HG02885 (cell line): ENCODE data around the gene OPA3.
"Not testable (repeated sequence)": the region's sequence is repeated elsewhere in the genome, so short reads cannot be mapped to it uniquely, and the experiment has no call there.

Source experiments
- ATAC-seq: cut with Tn5 transposase; IDR thresholded peaks from one replicate; pipeline ENCODE4 v1.9.1; 2021; ENCODE audit warnings: mild to moderate bottlenecking; ENCODE audit not compliant: unreplicated experiment, poor library complexity

The OPA3 gene

DNA sequence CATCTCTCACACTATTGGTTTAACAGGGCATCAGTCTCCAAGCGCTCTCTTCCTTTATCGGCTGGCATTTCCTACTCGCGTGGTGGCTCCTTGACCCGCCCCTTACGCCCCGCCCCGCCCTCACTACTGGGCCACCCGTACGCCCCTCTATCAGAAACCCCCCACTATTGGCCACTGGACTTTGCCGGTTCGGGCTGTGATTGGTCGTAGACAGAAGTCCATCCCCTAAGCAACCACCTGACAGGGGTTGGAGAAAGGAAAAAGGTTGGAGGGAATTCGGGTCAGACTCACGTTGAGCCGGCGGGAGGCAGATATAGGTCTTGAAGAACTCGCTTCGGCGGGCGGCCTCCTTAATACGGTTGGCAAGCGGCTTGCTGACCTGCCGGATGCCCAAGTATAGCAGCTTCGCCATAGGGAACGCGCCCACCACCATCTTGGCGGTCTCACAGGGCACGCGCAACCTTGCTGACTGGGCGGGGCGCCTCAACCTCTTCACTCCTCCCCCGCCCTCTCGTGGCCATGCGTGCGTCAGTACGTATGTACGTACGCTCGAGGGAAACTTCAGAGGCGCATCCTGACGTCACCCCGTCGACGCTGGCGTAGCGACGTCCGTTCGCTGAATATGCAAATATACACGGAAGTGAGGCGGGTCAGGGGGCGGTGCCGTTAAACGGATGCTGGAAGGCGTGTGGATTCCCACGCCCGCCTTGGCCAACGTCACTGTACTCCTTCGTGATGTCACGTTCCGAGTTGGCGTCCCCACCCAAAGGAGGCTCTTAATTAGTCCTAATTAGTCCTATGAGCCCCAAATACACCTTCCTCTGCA, at the start of gene OPA3:
Gene OPA3 (minus strand): TSS at position 471 of the 826 bp plus-strand sequence. CDS start 38 bp downstream, at position 433.
- ATAC-seq: peak; percentile 89

DNA sequence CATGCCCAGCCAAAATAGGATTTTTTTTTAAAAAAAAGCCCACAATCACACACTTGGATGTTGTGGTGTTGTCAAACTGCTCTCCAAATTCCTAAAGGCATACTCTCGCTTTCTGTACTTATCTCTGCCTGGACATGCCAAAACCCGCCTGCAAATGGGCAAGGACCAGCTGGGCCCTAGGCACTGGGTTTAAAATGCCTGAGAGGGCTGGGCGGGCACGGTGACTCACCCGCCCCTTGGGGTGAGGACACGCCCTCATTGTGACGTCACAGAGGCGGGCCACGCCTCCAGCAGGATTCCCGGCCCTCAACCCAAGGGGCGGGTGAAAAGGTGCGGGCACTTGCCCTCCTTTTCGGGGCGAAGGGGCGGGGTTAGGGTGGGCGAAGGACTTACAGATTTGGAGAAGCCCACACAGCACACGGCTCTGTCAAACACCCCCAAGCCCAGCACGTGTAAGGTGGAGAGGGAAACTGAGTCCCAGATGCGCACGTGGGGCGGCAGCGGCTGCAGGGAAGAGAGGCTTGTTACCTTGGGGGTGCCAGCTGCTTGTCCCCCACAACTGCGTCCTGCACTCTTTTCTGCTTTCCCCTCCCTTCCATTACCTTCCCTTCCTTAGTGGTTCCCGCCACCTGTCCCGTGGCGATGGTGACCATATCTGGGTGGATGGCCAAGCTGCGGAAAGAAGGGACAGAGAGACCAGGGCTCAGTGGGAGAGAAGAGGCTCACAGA, 48.0 kb upstream of the OPA3 start:
- no peak for ATAC-seq

DNA sequence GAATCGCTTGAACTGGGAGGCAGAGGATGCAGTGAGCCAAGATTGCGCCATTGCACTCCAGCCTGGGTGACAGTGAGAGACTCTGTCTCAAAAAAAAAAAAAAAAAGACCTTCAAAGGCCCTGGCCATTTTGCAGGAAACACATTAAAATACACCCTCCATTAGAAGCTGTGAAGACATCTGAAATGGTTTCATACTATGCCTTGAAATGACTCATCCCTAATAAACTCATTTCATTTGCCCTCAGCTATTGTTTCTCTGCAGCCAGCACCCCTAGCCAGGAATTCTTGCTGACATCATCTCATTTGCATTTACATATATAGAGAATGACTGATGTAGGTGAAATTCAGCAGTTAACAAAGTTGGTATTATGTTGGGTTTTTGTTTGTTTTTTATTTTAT, 45.9 kb upstream of the OPA3 start:
- ATAC-seq: no peak

DNA sequence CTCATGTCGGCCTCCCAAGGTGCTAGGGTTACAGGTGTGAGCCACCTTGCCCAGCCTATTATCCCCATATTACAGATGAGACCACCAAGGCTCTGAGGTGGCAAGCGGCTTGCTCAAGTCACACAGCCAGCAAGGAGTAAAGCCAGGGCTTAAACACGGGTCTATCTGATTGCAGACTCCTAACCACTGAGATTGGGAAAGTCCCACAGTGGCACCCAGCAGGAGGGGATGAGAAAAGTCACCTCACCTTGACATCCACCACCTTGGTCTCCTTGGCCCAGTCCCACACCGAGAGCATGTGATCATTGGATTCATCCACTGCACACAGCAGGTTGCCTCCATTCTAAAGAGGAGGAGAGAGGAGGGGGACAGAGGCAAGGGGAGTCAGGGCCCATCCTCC, 45.1 kb upstream of the OPA3 start:
- ATAC-seq: no peak

DNA sequence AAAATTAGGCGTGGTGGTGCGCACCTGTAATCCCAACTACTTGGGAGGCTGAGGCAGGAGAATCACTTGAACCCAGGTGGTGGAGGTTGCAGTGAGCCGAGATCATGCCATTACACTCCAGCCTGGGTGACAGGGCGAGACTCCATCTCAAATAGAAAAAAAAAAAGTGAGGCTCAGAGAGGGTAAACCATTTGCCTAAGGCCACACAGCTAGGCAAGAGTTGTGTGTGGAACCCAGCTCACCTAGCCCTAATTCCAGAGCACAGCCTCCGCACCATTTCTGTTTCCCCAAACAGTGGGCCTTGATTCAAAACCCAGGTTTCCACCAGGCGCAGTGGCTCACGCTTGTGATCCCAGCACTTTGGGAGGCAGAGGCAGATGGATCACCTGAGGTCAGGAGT, 43.6 kb upstream of the OPA3 start:
- ATAC-seq: not testable (repeated sequence)

DNA sequence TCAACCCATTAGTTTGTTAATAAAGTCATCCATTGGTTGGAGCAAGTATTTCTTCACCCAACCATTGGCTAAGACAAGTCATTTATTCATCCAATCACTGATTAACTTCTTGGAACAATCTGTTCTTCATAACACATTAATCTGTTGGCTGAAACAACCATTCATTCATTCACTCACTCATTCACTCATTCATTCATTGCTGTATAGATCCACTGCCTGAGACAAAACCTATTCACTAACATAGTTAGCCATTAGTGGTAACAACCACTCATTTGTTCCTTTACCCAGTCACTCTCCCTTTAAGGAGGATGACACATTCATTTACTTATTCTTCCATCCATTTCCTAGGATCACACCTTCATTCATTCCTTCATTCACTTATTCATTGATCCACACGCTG, 39.4 kb upstream of the OPA3 start:
- ATAC-seq: no peak

DNA sequence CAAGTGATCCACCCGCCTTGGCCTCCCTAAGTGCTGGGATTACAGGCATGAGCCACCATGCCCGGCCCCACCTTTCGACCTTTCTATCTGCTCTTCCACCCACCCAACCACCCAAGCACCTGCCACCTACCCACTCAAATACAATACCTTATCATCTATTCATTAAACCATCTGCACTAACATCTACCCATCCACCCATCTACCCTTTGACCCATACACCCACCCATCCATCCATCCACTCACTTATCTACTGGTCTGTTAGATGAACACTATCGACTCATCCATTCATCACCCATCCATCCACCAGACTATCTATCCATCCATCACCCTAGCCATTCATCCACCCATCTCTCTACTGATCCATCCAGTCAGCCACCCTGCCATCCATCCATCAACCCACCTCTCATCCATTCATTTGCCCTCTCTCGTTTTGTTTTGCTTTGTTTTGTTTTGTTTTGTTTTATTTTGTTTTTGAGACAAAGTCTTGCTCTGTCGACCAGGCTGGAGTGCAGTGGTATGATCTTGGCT, 37.4 kb upstream of the OPA3 start:
- no peak for ATAC-seq

DNA sequence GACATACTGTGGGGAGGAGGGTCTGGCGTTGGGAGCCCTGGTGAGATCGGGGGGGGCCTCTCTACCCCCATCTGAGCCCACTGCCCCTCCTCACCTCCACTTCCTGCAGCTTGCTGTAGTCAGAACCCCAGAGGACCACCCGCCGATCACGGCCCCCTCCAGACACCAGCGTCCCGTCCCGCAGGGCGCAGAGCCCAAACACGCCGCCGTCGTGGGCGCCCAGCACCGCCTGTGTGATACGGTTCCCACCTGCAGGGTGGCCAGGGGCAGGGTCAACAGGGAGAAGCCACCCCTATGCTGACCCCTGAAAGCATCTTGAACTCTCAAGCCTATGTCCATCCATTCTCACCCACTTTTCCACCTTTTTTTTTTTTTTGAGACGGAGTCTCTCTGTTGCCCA, 36.8 kb upstream of the OPA3 start:
- ATAC-seq: no peak

DNA sequence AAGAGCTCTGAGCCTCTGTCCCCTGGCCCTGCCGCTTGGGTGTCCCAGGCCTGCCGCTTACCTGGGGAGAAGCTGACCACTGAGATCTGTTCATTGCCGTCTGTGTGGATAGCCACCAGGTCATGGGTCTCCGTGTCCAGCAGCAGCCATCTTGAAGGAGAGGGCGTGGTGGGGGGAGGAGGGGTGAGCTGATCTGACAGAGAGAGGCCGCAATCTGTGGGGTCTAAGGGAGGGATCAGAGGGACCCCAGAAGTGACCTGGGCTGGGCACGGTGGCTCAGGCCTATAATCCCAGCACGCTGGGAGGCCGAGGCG, 32.1 kb upstream of the OPA3 start:
- ATAC-seq: no peak

DNA sequence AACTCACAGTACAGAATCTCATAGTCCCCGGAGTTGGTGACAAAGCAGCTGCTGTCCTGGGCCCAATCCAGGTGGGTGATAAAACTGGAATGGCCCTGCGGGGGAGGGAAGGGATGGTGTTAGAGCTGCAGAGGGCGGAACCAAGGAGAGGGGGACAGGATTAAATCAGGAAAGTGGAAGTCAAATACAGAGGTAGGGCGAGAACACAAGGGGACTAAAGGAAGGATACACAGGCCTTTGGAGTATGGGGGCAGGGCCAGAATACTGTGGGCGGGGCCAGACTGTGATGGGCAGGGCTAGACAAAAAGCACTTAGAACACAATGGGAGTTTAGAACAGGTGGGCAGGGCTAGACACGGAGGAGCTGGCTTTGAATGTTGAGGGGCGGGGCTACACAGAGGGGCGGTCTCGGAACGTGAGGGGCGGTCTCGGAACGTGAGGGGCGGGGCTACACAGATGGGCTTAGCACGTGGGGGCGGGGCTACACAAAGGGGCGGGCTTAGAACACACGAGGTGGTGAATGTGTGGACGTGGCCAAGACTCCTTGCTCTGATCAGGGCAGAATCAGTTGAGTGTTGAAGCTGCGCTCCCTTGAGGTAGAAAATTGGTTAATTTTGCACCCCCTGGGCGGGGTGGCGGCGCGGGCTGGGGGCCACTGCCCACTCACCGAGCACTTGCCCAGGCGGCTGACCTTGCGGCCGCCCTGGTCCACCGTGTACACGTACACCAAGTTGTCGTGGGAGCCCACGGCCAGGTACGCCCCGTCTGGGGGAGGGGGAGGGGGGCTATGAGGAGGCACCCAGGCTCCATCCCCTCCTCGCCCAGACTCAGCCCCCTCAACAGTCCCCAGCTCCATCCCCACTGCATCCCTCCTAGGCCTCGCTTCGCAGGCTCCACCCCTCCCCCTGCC, 31.4 kb upstream of the OPA3 start:
- ATAC-seq: no peak

DNA sequence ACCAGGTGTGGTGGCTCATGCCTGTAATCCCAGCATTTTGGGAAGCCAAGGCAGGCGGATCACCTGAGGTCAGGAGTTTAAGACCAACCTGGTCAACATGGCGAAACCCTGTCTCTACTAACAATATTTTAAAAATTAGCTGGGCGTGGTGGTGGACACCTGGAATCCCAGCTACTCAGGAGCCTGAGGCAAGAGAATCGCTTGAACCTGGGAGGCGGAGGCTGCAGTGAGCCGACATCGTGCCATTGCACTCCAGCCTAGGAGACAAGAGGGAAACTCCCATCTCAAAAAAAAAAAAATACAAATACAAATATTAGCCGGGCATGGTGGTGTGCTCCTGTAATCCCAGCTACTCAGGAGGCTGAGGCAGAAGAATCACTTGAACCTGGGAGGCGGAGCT, 30.5 kb upstream of the OPA3 start:
- not testable (repeated sequence) for ATAC-seq

DNA sequence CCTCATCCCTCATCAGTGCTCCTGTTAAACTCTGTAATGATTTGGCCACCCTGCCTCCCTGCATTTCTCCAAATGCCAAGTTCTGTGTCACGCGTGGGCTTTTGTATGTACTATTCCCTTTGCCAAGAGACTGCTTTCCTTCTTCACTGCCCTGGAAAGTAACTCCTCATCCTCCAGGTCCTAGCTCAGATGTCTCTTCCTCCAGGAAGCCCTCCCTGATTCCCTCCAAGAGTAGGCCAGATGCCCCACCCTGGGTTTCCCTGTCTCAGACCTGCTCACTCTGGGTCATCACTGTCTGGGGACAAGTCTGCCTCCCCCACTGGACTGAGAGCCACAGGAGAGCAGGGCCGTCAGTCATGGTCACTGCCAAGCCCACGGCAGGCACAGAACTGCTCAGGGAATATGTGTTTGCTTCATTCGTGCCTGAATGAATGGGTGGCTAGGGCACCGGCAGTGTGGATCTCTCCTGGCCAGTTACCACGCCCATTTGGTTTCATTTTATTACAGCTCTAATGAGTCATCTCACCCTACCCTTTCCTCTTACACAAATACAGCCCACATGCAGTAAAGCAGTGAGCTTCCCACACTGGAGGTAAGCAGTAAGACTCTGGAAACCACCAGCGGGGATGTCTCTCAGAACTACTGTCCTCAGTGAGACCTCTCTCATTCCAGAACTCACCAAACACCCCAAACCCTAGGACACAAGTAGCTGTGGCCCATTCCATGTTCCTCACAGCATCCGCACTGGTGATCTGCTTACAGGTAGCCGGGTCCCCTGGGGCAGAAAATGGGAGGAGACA, 29.5 kb upstream of the OPA3 start:
- ATAC-seq: no peak

DNA sequence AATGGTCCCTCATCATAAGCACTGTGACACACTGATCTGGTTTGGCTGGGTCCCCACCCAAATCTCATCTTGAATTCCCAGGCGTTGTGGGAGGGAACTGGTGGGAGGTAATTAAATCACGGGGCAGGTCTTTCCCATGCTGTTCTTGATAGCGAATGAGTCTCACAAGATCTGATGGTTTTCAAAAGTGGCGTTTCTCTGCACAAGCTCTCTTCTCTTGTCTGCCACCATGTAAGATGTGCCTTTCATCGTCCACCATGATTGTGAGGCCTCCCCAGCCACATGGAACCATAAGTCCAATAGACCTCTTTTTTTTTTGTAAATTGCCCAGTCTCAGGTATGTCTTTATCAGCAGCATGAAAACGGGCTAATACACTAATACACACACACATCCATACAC, 24.3 kb upstream of the OPA3 start:
- ATAC-seq: no peak

DNA sequence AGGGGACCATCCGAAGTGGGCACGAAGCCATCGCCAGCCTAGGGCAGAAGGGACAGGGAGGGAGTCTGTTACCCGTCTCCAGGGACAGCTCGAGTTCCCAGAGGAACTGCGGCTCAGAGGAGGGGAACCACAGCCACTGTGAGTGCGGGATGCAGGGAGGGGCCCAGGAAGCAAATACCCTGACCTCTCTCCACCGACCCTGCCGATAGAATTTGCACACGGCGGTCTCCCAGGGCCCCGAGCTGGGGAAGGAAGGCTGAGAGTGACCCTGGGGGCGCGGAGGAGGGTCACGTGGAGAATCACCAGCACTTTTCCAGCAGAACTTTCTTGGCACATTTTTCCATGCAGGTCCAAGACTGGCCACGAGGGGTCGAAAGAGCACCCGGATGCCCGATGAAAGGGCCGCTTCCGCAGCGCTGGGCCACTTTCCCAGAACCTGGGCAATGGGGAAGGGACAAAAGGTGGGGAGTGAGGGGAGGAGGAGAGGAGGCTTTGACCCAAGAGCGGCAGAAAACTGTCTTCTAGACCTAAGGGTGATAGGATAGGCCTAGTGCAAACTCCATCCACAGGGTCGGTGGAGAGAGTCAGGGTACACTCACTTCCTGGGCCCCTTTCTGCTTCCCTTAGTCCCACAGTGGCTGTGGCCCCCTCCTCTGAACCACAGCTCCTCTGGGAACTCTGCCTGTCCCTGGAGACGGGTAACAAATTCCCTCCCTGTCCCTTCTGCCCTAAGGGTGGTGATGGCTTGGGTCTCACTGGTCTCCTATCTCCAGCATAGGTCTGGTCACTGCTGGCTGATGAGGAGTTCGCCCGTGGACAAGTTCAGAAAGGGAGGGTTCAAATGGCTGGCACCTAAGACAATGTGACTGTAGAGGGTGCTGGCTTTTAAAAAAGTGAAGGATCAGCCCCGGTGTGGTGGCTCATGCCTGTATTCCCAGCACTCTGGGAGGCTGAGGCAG, 22.7 kb upstream of the OPA3 start:
- no peak for ATAC-seq

DNA sequence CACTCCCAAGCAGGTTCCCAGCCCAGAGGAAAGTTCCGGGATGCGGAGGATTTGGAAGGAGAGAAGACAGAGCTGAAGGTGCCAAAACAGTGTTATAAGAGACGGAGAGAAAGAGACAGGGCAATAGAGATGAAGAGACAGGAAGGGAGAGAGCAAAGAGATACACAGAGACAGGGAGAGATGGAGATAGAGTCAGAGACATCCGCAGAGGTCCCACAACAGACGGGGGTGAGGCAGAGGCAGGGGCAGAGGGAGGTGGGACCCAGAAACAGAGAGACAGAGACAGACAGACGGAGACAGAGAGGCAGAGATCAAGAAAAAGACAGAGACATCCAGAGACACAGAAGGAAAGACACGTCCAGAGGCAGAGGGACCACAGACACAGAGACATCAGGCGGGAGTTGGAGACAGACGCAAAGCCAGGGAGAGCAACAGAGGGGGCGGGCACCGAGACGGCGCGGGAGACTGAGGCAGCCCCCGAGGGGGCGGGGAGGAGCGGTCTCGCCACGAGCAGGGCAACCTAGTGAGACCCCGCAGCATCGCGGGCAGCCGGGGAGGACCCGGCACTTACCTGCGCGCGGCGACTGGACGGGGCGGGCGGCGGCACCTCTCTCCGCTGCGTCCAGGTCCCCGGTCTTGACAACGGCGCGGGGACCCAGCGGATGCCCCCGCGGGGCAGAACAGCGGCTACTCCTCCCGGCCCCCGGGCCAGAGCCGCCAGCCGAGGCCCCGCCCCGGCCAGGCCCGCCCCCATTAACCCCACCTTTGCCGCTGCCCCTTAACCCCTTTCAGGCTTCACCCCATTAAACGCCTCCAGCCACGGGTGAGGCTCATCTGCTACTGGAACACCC, 17.1 kb upstream of the OPA3 start, which contains the start of gene GPR4:
Gene GPR4 (minus strand): TSS at position 689 of the 851 bp plus-strand sequence. CDS start 10,346 bp downstream, outside the sequence.
- no peak for ATAC-seq

DNA sequence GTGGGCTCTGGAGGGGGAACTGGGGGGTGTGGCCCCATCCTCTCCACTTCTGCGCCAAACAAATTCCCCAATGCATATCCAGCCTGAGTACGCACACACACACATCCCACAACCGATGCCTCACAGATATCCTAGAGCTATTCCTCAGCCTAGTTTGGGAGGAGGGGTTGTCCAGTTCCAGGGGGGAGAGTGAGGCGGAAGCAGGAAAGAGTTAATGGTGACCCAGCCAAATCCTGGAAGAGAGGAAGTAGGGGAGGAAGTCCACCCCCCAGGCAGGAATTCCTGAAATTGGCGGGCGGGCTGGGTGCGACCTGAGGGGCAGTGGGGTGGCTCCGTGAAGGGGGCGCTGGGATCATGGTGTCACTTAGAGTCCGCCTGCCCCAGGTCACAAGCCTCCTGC, 16.5 kb upstream of the OPA3 start:
- no peak for ATAC-seq

DNA sequence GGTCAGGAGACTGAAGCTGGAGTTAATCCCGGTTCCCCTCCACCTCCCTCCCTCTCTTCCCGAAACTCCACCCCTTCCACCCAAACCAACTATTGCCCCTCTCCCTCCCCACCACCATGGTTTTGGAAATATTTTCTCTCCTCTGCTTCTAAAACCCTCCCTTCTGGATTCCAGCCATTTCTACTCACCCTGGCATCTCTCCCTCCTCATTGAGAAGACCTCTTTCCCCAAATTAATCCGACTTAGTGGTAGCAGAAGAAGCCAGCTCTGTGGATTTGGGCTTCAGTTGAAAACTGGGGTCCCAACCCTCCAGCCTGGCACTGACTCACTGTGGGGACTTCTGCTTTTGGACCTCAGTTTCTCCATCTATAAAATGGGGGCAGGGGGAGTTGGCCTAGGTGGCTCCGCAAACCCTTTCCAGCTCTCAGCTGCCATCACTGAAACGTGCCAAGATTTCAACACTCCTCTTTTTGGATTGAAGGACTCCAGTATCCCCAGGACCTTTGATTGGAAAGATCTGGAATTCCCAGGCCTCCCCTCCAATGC, 15.8 kb upstream of the OPA3 start:
- no peak for ATAC-seq
